ENCODE data around the gene FASN.

Gene FASN

DNA sequence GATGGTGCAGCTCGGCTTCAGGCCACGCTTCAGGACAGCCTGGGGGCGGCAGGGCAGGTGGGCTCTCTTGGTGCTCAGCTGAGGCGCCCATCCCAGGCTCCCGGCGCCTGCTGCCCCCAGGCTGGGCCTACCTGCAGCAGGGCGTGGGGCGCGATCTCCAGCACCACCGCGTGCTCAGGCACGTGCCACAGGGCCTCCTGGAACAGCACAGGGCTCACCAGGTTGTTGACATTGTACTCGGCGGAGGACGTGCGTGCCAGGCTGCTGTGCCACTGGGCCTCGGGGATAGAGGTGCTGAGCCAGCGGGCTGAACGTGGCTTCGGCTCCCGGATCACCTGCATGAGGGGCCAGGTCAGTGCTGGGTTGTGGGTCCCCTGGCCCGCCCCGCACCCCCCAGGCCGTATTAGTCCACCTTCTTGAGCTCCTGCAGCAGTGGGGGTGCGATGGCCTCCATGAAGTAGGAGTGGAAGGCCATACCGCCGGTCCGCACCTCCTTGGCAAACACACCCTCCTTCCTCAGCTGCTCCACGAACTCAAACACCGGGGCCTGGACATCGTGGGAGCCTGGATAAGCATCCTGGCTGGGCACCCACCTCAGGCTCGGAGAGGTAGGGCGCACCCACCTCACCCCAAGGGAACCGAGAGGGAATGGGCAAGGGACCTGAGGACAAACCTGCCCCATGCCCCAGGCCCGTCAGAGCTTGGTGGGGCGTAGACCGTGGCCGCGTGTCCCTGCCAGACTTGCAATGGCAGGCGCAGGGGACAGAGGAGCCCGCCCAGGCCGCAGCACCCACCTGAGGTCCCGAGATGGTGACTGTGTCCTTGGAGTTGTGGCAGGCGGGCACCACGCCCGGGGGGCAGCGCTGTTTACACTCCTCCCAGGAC lies 9.0 kb downstream of the FASN start:
- no peak for DNase-seq (ENCODE audit: low read depth in 2 of 2)

DNA sequence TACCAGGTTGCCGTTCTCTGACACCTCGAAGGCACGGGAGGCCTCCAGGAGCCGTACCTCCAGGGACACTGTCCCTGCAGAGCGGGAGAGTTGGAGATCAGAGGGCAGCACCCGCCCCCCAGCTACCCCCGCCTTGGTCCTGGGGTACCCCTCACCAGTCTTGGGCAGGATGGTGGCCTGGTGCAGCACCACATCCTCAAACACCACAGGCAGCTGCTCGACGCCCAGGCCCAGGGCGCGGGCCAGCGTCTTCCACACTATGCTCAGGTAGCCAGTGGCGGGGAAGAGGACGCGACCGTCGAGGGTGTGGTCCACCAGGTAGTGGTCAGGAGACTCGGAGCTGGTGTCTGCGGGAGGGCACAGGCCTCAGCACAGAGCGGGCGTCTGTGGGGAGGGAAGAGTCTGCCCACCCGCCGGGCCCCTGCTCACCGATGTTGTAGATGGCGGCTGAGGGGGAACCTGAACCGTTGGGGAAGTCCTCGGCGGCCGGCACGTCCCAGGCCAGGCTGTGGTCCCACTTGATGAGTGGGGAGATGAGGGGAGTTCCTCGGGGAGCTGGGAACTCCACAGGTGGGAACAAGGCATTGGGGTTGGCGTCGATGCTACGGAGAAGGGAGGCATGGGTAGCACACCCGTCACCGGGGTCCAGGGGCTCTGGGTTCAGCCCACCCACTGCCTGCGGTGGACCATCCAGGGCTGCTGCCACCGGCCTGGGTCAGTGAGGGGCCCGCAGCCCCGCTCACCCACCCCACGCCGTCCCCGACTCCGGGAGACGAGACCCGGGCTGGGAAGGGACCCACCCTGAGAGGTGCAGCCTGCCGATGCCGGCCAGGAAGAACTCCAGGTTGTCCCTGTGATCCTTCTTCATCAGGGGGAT lies 9.8 kb downstream of the FASN start:
- no peak for DNase-seq (ENCODE audit: low read depth in 2 of 2)

DNA sequence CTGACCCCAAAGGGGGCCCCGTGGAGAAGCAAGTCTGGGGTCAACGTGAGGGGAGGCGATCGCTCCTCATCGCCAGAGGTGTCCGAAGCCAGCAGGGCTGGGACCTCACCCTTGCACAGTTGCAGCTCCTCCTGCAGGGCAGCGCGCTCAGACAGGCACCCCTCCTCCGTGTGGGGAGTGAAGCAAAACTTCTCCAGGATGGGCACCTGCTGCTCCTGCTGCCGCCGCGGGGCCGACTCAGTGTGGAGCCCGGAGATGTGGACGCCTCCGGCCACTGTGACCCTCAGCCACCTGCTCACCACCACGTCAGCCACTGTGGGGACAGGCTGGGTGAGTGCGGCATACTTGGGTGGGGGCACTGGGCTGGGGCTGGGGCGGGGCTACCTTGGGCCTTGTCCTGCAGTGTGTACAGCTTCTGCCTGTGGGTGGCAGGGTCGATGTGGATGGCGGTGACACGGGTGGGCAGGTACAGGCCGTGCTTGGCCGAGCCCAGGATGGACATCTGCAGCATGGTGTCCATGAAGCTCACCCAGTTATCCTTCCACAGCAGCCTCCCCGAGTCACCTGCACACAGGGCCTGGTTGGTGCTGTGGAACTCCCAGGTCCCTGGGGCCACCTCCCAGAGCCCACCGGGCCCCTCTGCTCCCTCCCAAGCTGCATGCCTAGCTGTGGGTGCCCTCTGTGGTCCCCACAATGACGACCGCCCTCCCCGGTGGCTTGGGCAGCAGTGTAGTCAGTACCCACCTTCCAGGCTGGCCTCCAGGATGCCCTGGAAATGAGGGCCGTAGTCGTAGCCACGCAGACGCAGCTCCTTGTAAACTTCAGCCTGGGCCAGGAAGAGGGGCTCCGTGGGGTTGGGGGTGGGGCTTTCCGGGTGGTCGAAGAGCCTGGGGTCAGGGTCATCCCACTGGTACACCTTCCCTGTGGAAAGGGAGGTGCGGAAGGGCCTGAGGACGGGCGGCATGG lies 10.8 kb downstream of the FASN start:
- DNase-seq (ENCODE audit: low read depth in 2 of 2): no peak

DNA sequence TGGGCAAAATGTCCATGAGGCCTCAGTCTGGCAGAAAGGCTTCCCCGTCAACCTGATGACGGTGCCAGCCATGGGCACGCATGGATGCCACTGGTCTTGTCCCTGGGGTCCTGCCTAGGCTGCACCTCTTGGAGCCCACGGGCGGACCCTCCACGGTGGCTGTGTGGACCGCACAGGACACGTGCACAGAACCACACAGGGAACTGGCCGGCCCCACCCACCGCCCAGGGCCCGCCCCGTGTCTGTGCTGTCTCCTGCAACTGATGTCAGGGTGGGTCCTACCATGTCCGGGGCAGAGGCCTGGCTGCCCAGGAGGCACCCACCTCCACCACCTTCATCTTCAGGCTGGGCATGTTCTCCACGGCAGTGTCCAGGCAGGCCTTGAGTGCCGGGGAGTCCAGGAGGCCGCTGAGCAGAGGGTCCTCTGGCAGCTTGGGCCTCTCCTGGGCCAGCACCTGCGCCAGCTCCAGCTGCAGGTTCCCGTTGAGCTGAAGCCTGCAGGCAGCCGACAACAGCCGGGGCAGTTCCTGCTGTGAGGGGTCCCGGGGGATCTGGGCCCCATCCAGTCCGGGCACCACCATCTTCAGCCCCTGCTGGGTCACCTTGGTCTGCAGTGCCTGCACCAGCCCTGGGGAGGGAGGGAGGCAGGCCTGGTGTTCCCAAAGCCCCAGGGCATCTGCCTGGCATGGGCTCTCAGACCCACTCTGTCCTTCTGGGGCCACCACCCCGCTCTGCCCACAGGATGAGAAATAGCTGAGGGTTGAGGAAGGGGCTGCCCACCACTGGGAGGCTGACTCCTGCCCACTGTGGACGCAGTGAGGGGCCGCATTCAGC lies 11.9 kb downstream of the FASN start:
- DNase-seq (ENCODE audit: low read depth in 2 of 2): no peak

DNA sequence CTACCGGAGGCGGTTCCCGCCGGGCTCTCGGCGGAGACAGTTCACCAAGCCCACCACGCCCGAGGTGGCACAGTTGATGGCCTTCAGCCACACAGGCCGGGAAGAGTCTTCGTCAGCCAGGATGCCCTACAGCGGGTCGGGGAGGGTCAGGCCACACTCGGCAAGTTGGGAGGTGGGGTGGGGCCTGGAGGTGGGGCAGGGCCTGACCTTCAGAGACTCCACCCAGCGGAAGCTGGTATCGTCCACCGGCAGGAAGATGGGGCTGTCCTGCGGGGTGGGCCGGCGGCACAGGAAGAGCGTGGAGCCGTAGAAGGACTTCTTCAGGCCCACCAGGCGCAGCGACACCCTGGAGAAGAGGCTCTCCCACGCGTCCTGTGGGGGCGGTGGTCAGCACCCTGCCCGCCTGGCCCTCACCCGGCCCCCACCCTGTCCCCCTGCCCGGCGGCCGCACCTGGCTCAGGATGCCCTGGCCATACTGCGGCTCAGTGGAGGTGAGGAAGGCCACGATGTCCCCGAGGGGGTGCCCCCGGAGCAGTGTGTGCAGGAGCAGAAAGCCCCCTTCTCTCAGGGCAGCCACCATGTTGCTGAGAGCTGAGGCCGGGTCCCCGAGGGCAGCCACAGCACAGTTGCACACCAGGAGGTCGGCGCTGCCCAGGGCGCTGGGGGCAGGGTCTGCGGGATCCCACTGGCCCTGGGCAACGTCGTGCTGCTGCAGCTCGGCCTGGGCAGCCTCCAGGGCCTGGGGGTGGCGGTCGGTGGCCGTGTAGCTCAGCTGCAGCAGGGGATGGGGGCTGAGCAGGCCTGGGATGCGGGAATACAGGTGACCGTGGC lies 12.8 kb downstream of the FASN start:
- no peak for DNase-seq (ENCODE audit: low read depth in 2 of 2)

DNA sequence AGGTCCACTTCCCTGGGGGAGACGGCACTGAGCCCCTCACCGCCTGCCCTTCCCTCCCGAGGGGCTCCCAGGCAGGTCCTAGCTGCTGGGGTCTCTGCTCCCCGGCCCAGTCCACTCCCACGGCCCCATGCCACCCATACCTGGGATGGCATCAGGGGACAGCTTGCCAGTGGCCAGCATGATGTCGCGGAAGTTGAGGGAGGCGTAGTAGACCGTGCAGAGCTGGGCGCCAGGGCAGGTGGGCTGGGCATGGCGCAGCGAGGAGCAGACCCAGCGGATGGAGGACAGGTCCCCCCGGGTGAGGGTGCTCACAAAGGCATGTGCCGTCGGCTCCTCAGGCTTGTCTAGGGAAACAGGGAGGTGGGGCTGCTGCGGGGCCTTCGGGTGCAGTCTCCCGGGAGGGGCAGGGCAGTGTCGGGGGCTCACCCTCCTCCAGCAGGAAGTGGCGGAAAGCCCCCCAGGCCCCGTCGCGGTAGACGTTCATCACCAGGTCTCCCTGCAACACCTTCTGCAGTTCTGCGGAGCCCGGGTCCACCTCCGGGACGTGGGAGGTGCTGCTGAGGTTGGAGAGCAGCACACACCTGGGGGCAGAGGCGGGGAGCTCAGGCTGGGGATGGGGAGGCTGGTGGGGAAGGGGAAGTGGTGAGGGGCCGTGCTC lies 13.5 kb downstream of the FASN start:
- no peak for DNase-seq (ENCODE audit: low read depth in 2 of 2)

DNA sequence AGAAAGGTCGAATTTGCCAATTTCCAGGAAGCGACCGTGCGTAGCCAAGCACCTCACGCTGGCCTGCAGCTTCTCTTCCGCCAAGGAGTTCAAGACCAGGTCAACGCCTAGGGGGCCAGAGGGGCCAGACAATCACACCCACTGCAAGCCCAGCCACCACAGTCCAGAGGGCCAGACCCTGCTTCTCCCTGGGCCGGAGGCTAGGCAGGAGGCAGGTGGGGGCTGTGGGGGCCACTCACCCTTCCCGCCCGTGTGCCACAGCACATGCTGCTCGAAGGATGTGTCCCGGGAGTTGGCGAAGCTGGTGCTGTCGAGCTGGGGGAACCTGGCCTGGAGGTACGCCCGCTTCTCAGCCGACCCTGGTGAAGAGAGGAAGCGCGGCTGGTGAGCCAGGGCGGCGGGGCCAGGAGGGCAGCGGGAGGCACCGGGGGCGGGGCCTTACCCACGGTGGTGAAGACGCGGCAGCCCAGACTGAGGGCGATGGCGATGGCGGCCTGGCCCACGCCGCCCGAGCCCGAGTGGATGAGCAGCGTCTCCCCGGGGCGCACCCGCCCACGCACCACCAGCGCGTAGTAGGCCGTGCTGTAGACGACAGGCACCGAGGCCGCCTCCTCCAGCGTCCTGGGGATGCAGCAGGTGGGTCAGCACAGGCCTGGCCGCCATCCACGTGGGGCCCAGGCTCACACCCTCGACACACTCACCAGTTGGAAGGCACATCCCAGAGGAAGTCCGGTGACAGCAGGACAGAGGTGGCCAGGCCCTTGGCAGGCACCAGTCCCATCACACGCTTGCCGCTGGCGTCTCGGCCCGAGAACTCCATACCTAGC lies 14.3 kb downstream of the FASN start:
- no peak for DNase-seq (ENCODE audit: low read depth in 2 of 2)

DNA sequence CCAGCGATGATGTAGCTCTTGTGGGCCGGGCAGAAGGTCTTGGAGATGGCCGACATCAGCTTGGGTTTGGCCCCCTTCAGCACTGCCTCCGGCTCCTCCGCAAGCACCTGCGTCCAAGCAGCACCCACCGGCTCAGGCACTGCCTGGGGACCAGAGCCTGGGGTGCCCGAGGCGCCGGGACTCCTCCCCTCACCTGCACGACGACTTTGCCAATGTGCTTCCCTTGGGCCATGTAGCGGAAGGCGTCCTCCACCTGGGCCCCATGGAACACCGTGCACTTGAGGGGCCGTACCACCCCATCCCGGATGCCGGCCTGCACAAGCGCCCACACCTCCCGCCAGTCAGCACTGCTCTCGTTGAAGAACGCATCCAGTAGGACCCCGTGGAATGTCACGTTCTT lies 15.0 kb downstream of the FASN start:
- DNase-seq (ENCODE audit: low read depth in 2 of 2): no peak

DNA sequence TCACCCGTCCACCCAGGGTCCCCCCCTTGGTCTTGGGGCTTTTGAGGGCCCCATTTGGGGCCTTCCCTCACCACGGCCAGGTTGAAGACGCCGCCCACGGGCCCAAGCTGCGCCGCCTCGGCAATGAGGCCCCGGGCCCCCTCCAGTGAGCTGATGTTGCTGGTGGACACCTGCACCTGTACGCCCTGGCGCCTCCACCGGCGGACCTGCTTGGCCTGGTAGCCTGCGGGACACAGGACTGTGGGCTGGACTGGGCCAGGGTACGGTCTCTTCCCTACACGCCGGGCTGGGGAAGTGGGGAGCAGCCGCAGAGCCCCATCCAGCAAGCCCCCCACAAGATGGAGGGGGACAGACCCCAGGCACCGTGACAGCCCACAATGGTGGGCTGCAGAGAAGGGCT lies 15.6 kb downstream of the FASN start:
- DNase-seq (ENCODE audit: low read depth in 2 of 2): no peak

DNA sequence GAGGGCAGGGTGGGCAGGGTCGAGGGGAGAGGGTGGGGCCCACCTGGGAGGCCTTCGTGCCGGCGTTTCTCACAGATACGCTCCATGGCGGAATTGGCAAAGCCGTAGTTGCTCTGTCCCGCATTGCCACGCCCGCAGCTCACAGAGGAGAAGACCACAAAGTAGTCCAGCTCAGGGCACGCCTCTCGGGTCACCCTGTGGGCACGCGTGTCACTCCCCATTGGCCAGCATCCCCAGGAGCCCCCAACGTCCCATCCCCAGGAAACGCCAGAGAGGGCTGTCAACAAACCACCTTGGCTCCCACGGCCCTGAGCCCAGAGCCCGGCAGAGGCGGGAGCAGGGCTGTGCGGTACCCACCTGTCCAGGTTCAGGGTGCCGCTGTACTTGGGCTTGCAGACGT lies 16.1 kb downstream of the FASN start:
- no peak for DNase-seq (ENCODE audit: low read depth in 2 of 2)

DNA sequence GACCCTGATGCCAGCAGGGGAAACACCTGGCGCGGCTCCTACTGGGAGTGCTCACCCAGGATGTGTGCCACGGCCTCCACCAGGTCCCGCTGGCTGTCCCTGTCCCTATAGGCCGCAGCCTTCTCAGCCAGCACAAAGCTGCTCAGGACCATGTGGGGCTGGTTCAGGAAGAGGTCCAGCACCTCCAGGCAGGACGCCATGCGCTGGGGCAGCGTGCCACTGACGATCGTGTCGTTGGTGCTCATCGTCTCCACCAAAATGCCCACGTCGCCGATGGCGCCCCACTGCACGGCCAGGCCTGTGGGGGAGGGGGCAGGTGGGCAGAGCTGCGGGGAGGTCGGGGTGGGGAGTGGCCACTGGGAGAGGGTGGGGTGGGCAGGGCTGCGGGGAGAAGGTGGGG lies 16.5 kb downstream of the FASN start:
- no peak for DNase-seq (ENCODE audit: low read depth in 2 of 2)

DNA sequence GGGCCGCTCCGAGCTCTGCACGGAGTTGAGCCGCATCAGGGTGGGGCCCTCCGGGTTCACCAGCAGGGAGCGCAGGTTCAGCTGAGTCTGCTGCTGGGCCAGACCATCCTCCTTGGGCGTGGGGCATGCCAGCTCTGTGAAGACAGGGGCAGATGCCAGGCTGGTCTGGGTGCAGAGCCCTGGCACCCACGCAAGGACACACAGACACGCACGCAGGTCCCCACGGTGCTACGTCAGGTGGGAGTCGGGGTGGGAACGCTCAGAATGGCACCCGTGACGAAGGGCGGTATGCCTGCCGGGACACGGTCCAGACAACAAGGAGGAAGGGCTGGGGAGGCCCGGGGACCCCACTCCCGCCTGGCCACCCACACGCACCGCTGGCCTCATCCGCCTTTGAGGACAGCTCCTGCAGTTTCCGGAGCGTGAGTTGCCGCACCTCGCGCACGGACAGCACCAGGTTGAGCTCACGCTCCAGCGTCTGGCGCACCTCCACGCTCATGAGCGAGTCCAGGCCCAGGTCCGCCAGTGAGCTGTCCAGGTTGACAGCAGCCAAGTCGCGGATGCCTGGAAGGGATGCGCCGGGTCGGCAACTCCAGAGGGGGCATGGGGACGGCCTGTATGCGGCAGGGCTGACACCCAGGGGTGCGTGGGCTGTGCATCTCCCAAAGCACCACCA lies 17.1 kb downstream of the FASN start:
- no peak for DNase-seq (ENCODE audit: low read depth in 2 of 2)

DNA sequence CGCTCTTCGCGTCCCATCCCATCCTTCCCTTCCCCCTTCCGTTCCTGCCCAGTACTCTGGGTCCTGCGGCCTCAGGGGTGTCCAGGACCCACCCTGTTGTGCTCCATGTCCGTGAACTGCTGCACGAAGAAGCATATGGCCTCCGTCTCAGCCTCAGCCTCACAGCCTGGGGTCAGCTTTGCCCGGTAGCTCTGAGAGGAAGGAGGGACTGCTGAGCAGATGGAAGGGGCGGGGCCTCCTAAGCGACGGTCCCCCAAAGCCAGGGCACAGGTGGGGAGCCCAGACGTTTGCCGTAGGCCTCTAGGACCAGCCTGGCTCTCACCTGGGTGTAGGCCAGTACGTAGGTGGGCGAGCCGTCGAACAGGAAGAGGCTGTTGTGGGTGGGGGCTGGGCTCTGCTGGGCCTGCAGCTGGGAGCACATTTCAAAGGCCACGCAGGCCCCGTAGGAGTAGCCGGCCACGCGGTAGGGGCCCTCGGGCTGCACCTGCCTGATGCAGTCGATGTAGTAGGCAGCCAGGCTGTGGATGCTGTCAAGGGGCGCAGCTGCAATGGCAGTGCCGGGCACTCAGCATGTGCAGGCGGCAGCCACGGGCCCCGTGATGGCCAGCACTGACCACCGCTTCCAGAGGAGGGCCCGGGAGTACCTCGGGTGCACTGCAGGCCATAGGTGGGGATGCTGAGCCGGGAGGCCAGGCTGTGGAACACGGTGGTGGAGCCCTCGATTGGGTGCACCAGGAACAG lies 17.8 kb downstream of the FASN start:
- DNase-seq (ENCODE audit: low read depth in 2 of 2): no peak

DNA sequence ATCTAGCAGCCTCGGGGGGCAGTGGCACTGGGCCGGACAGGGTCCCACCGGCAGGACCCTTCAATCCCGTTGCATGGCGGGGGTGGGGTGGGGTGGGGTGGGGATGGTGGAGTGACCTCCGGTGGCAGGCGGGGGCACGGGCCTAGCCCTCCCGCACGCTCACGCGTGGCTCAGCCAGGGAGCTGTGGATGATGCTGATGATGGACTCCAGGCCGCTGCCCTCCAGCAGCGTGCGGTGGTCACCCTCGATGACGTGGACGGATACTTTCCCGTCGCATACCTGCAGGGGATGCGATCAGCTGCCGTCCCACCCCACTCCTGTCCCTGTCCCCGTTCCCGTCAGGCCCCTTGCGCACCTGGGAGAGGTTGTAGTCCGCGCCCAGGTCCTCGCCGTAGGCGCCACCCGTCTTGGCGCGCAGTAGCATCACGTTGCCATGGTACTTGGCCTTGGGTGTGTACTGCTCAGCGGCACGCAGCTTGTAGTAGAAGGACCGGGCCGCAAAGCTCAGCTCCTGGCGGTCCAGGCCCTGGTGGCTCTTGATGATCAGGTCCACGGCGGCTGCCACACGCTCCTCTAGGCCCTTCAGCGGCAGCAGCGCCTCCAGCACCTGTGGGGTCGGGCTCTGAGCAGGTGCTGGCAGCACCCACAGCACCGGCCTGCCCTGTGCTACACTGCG lies 18.9 kb downstream of the FASN start:
- DNase-seq (ENCODE audit: low read depth in 2 of 2): no peak

DNA sequence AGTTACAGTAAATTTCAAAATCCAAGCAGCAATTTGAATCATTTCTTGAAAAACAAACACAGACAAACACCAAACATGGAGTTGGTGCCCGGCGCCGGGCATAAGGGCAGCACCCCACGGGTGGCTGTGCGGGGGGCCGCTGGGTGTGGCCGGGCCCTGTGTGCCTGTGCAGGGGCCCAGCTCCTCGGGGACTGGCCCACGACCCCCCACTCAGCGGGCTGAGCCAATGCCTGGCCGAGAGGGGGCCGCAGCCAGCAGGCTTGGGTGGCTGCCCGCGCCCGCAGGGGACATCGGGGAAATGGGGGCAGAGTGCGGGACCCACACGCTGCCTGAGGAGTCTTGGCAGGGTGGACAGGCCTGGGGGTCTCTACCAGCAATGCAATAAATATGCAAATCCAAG lies 19.6 kb downstream of the FASN start:
- no peak for DNase-seq (ENCODE audit: low read depth in 2 of 2)

DNA sequence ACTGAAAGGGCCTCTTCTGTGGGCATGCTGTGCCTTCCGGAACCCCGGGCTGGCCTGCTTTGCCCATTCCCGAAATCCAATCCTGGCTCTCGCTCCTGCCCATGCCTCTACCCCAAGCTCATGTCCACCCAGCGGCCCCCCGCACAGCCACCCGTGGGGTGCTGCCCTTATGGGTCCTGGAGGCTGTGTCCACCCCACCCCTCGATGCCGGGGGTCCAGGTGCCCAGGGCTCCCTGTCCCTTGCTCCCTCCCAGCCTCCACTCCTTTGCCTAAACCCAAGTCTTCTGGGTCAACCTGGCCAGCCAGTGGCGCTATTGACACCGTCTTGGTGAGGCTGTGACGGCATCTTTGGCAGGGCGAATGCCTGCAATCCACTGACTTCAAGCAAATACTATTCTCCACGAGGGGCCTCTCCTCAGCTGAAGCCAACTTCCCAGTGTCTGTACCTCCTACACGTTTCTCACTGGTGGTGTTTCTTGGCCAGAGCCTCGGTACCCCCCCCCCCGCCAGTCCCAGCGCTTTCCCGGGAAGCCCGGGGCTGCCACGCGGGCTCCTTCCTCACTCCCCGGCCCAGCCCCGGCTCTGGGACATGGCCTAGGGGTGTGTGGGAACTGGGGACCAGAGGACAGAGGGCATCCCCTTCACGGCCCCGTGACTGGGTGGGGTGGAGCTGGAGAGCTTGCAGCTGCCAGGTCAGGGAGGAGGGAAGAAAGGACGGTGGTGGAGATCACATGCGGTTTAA lies 20.2 kb downstream of the FASN start:
- DNase-seq (ENCODE audit: low read depth in 2 of 2): no peak
